HCT116 (cell line): Measurements from ENCODE around the gene POP7. TPM values are rescaled to one million over a fixed set of nuclear protein-coding genes. Genes with fewer than 3 reads are reported as not detected.

Experiments
- ATAC-seq: fragments of 200-7000 bp; cut with Tn5 transposase; 2 replicates; pipeline ENCODE4 v1.9.1; 2020; ENCODE audit warnings: mild to moderate bottlenecking, moderate library complexity
- BruUV-seq: library from RNA; stranded (reverse); fragments of 400-500 nt; replicated peaks from 2 replicates; lab custom pipeline; 2021; lab: Mats Ljungman, UMichigan
- CTCF ChIA-PET: fragments of 300-600 bp; sonication (Branson Sonifier 250); formaldehyde crosslinking; loops from one replicate; lab custom pipeline; 2021; ENCODE audit warnings: antibody characterized with exemption; lab: Charles Lee
- POLR2A ChIA-PET: fragments of 300-600, 350-600 bp; sonication (Branson Sonifier 250); formaldehyde crosslinking; loops from one replicate; lab custom pipeline; 2021; ENCODE audit warnings: antibody characterized with exemption; lab: Charles Lee
- RAD21 ChIA-PET, 2 experiments: fragments of 300-600 bp; sonication (Branson Sonifier 250); formaldehyde crosslinking; loops; one replicate each; lab custom pipeline; 2023; ENCODE audit warnings: low total read pairs in 2 of 2; ENCODE audit not compliant: uncharacterized antibody in 2 of 2, unreplicated experiment in 2 of 2, low non-redundant PET in 1 of 2; lab: Charles Lee
- DNase-seq: peaks from one replicate; pipeline ENCODE4 v3.0.0-alpha.2; 2010; ENCODE audit warnings: low read depth, low spot score
- H2AFZ ChIP-seq: fragments of 200-600 bp; shearing (Covaris generic), sonication (generic); 2 replicates; pipeline ENCODE4 v1.6.1; 2017; ENCODE audit warnings: low read depth, mixed run types, mixed read lengths, antibody characterized with exemption, low read length; ENCODE audit not compliant: poor library complexity, severe bottlenecking
- H3K27ac ChIP-seq: 2 replicates; pipeline ENCODE4 v1.5.1; 2012; ENCODE audit warnings: low read depth, low read length
- H3K27me3 ChIP-seq: fragments of 200-600 bp; sonication (generic); 2 replicates; pipeline ENCODE4 v1.6.1; 2016; ENCODE audit warnings: mixed run types, low read length, mixed read lengths; ENCODE audit not compliant: insufficient read depth
- H3K36me3 ChIP-seq, 2 experiments: fragments of 200-500 bp in 1 of 2; fragments of 200-600 bp in 1 of 2; sonication (Bioruptor generic) in 1 of 2; sonication (generic) in 1 of 2; 2 replicates each; pipeline versions ENCODE4 v1.5.1 to v1.6.1; 2014 to 2016; ENCODE audit warnings: low read length in 2 of 2, inconsistent platforms in 1 of 2, mixed read lengths in 1 of 2, mixed run types in 1 of 2; ENCODE audit not compliant: insufficient read depth in 2 of 2, control insufficient read depth in 1 of 2
- H3K4me1 ChIP-seq, 2 experiments: fragments of 200-600 bp in 1 of 2; sonication (generic) in 1 of 2; 2 replicates each; pipeline versions ENCODE4 v1.5.1 to v1.6.1; 2012 to 2017; ENCODE audit warnings: low read length in 2 of 2, inconsistent platforms in 1 of 2, mild to moderate bottlenecking in 1 of 2, mixed read lengths in 1 of 2, mixed run types in 1 of 2, moderate library complexity in 1 of 2; ENCODE audit not compliant: insufficient read depth in 2 of 2, control insufficient read depth in 1 of 2
- H3K4me2 ChIP-seq: fragments of 200-600 bp; sonication (generic); 2 replicates; pipeline ENCODE4 v1.6.1; 2017; ENCODE audit warnings: mixed run types, low read length, mixed read lengths
- H3K4me3 ChIP-seq, 2 experiments: fragments of 200-600 bp in 1 of 2; sonication (generic) in 1 of 2; replicated peaks in 1 of 2; 2 replicates each; pipeline ENCODE4 v1.5.1; 2011 to 2016; ENCODE audit warnings: low read length in 2 of 2, control low read depth in 1 of 2, low read depth in 1 of 2, mild to moderate bottlenecking in 1 of 2, mixed read lengths in 1 of 2, mixed run types in 1 of 2
- H3K79me2 ChIP-seq: fragments of 200-600 bp; sonication (generic); 2 replicates; pipeline ENCODE4 v1.6.1; 2017; ENCODE audit warnings: mild to moderate bottlenecking, mixed run types, low read length, moderate library complexity, mixed read lengths; ENCODE audit not compliant: insufficient read depth
- H3K9ac ChIP-seq: fragments of 200-600 bp; sonication (generic); 2 replicates; pipeline ENCODE4 v1.6.1; 2016; ENCODE audit warnings: low read length, mixed read lengths
- H3K9me2 ChIP-seq: fragments of 200-600 bp; sonication (generic), shearing (Covaris generic); 2 replicates; pipeline ENCODE4 v1.6.1; 2017; ENCODE audit warnings: mixed run types, mild to moderate bottlenecking, moderate library complexity; ENCODE audit not compliant: insufficient read depth
- H3K9me3 ChIP-seq, 2 experiments: fragments of 200-500 bp in 1 of 2; fragments of 200-600 bp in 1 of 2; sonication (Bioruptor generic) in 1 of 2; sonication (generic) in 1 of 2; 2 replicates each; pipeline ENCODE4 v1.6.1; 2014 to 2017; ENCODE audit warnings: low read length in 2 of 2, mixed read lengths in 2 of 2, inconsistent platforms in 1 of 2, low read depth in 1 of 2, mild to moderate bottlenecking in 1 of 2, mixed run types in 1 of 2, moderate library complexity in 1 of 2; ENCODE audit not compliant: control insufficient read depth in 1 of 2, insufficient read depth in 1 of 2
- H4K20me1 ChIP-seq: fragments of 200-600 bp; sonication (generic), shearing (Covaris generic); 2 replicates; pipeline ENCODE4 v1.6.1; 2017; ENCODE audit warnings: mixed run types, mild to moderate bottlenecking, moderate library complexity; ENCODE audit not compliant: insufficient read depth
- ATF3 ChIP-seq: IDR thresholded peaks from 2 replicates; pipeline ENCODE4 v1.6.1; 2012
- CBX3 ChIP-seq: IDR thresholded peaks from 2 replicates; pipeline ENCODE4 v1.6.1; 2012; ENCODE audit warnings: low read depth
- CEBPB ChIP-seq: IDR thresholded peaks from 2 replicates; pipeline ENCODE4 v1.6.1; 2012; ENCODE audit warnings: low read depth
- CTCF ChIP-seq, 3 experiments: fragments of 200-600 bp in 1 of 3; sonication (generic) in 1 of 3; IDR thresholded peaks in 2 of 3; conservative IDR thresholded peaks in 1 of 3; 2 replicates each; pipeline ENCODE4 v1.5.1; 2012 to 2017; ENCODE audit warnings: low read depth in 2 of 3, low read length in 2 of 3, antibody characterized with exemption in 1 of 3, borderline replicate concordance in 1 of 3, control low read depth in 1 of 3, mild to moderate bottlenecking in 1 of 3, mixed read lengths in 1 of 3, mixed run types in 1 of 3, moderate library complexity in 1 of 3; ENCODE audit not compliant: insufficient read depth in 1 of 3
- EGR1 ChIP-seq: IDR thresholded peaks from 2 replicates; pipeline ENCODE4 v1.6.1; 2012; ENCODE audit warnings: low read depth
- ELF1 ChIP-seq: IDR thresholded peaks from 2 replicates; pipeline ENCODE4 v1.6.1; 2012; ENCODE audit warnings: low read depth, borderline replicate concordance
- EZH2 ChIP-seq: fragments of 200-600 bp; sonication (generic); IDR thresholded peaks from 2 replicates; pipeline ENCODE4 v1.6.1; 2017; ENCODE audit warnings: antibody characterized with exemption, mixed run types
- FOSL1 ChIP-seq: IDR thresholded peaks from 2 replicates; pipeline ENCODE4 v1.6.1; 2012; ENCODE audit warnings: low read depth
- JUND ChIP-seq: IDR thresholded peaks from 2 replicates; pipeline ENCODE4 v1.6.1; 2012
- POLR2AphosphoS5 ChIP-seq: IDR thresholded peaks from 2 replicates; pipeline ENCODE4 v1.6.1; 2011; ENCODE audit warnings: mild to moderate bottlenecking, low read depth, low read length, moderate library complexity
- RAD21 ChIP-seq: IDR thresholded peaks from 2 replicates; pipeline ENCODE4 v1.6.1; 2012; ENCODE audit warnings: low read depth, mild to moderate bottlenecking
- REST ChIP-seq: IDR thresholded peaks from 2 replicates; pipeline ENCODE4 v1.6.1; 2012; ENCODE audit warnings: low read depth
- SIN3A ChIP-seq: IDR thresholded peaks from 2 replicates; pipeline ENCODE4 v1.6.1; 2012; ENCODE audit warnings: low read depth
- SP1 ChIP-seq: IDR thresholded peaks from 2 replicates; pipeline ENCODE4 v1.6.1; 2012; ENCODE audit warnings: low read depth
- SRF ChIP-seq: IDR thresholded peaks from 2 replicates; pipeline ENCODE4 v1.6.1; 2012; ENCODE audit warnings: low read depth
- TCF7L2 ChIP-seq: IDR thresholded peaks from 2 replicates; pipeline ENCODE4 v1.7.0; 2011; ENCODE audit warnings: borderline replicate concordance, inconsistent platforms; ENCODE audit not compliant: insufficient read depth, insufficient read length; ENCODE audit errors: extremely low read depth
- YY1 ChIP-seq: IDR thresholded peaks from 2 replicates; pipeline ENCODE4 v1.6.1; 2011; ENCODE audit warnings: low read length, low read depth, moderate library complexity, mild to moderate bottlenecking; ENCODE audit not compliant: insufficient replicate concordance; ENCODE audit errors: extremely low read depth
- ZFX ChIP-seq: fragments of 450-650 bp; IDR thresholded peaks from 2 replicates; pipeline ENCODE4 v1.6.1; 2017
- intact Hi-C: fragments of 100-400 bp; cut with micrococcal nuclease; formaldehyde crosslinking; loops from 2 replicates; pipeline ENCODE4 v1.10.0; 2022
- total RNA-seq: library from RNA; stranded (reverse); gene quantifications from one replicate; pipeline ENCODE4 v1.2.1, GENCODE V29; 2021; ENCODE audit not compliant: unreplicated experiment
- TF ChIP-seq, protein P1 (sequence below): IDR thresholded peaks from 2 replicates; pipeline ENCODE4 v1.6.1; 2011; ENCODE audit warnings: mild to moderate bottlenecking, low read length, moderate library complexity; ENCODE audit not compliant: insufficient replicate concordance; ENCODE audit errors: extremely low read depth

The POP7 gene
- total RNA-seq, 1 experiment from 2014 or later = 67.5 TPM

DNA sequence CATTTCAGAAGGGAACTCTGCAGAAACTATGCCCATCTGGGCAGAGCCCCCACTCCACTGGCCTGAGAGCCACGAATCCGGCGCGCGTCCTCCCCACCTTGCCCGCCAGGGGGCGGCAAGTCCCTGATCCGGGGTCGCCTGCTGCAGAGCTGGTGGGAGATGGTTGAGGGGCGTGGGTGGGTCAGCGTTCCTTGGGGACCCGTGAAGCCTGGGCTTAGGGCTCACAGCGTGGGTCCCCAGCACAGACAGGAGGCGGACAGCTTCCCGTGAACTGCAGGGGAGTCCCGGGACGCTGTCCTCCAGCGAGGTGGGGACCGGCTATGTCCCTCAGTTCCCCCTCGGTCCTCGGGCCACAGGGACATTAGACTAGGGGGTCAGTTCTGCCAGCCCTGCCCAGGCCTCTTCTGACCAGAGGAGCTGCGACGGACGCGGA is 585 bp upstream of the POP7 start:
- POLR2A ChIA-PET = interaction anchor here (0.6 to 1.9 kb wide), 19 partner anchors 9 to 373 kb away, joined by 3 to 17 read pairs (median 4); partner anchors contain the start of genes EPHB4, FBXO24, GIGYF1 and GNB2
- TSS peak; percentile 95 for BruUV-seq
- peaks cover 26% of the 10 kb centered on the region for H3K79me2 ChIP-seq
- peak overlapping the region; percentile 95 for H3K27ac ChIP-seq
- RAD21 ChIA-PET = interaction anchor here (0.5 to 2.2 kb wide), 9 partner anchors 20 to 380 kb away, joined by 3 to 12 read pairs (median 5); partner anchors contain the start of genes SLC12A9 (in 2 of the 2) and EPHB4 (in 1 of the 2)
- H3K9me3 ChIP-seq = no peaks in the 10 kb centered on the region
- H3K27me3 ChIP-seq = no peaks in the 10 kb centered on the region
- peak; percentile 32 for DNase-seq
- peak overlapping the region; percentile 99 for H3K9ac ChIP-seq
- H3K4me2 ChIP-seq = peak overlapping the region; percentile 91
- H3K4me3 ChIP-seq = peak overlapping the region; percentile 76 to 97
- H3K4me1 ChIP-seq = peaks cover 8 to 20% of the 10 kb centered on the region in 2 experiments; a peak in 3 of 4 replicates
- no peaks in the 10 kb centered on the region for H3K9me2 ChIP-seq
- TF ChIP-seq TCF7L2 (no peak), CBX3 (no peak), JUND (no peak), SP1 (no peak), EZH2 (no peak), FOSL1 (no peak), CTCF (IDR thresholded peaks at IDR 0.05 in 2 of 3, conservative IDR thresholded peaks at IDR 0.05 in 1 of 3; ENCODE audit: borderline replicate concordance in 1 of 3, insufficient read depth in 1 of 3, low read depth in 2 of 3, low read length in 2 of 3) (peak; percentile 81 to 86 (median 86)), ELF1 (no peak), POLR2AphosphoS5 (no peak), CEBPB (no peak), REST (no peak), YY1 (peak; percentile 33), SIN3A (no peak), ATF3 (no peak), EGR1 (peak; percentile 76), ZFX (no peak), SRF (no peak), RAD21 (peak; percentile 81)
- TF ChIP-seq, protein P1, sequence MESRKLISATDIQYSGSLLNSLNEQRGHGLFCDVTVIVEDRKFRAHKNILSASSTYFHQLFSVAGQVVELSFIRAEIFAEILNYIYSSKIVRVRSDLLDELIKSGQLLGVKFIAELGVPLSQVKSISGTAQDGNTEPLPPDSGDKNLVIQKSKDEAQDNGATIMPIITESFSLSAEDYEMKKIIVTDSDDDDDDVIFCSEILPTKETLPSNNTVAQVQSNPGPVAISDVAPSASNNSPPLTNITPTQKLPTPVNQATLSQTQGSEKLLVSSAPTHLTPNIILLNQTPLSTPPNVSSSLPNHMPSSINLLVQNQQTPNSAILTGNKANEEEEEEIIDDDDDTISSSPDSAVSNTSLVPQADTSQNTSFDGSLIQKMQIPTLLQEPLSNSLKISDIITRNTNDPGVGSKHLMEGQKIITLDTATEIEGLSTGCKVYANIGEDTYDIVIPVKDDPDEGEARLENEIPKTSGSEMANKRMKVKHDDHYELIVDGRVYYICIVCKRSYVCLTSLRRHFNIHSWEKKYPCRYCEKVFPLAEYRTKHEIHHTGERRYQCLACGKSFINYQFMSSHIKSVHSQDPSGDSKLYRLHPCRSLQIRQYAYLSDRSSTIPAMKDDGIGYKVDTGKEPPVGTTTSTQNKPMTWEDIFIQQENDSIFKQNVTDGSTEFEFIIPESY = no peak
- peaks cover 5% of the 10 kb centered on the region; the same call in 1 of the 2 replicates for H4K20me1 ChIP-seq
- H3K36me3 ChIP-seq = peaks cover 4 to 12% of the 10 kb centered on the region in 2 experiments; a peak in 3 of 4 replicates
- ATAC-seq = peak; percentile 77
- CTCF ChIA-PET = interaction anchor here (0.6 to 2.5 kb wide), 32 partner anchors 9 to 577 kb away, joined by 3 to 52 read pairs (median 6); partner anchors contain the start of genes EPHB4, FBXO24, GIGYF1 and LRCH4
- intact Hi-C loops = loop anchor here (1.0 to 5.0 kb wide), 4 partner anchors 32 to 372 kb away; partner anchors contain the start of genes EPHB4, GNB2 and SLC12A9
- H2AFZ ChIP-seq = no peak overlapping the region
